NCI-H526 (cell line): Measurements from ENCODE around the gene HDAC11.

ENCODE experiments used
- DNase-seq, 2 experiments: peaks; one replicate each; lab custom pipeline; 2025; lab: John Stamatoyannopoulos, UW

HDAC11 gene

DNA sequence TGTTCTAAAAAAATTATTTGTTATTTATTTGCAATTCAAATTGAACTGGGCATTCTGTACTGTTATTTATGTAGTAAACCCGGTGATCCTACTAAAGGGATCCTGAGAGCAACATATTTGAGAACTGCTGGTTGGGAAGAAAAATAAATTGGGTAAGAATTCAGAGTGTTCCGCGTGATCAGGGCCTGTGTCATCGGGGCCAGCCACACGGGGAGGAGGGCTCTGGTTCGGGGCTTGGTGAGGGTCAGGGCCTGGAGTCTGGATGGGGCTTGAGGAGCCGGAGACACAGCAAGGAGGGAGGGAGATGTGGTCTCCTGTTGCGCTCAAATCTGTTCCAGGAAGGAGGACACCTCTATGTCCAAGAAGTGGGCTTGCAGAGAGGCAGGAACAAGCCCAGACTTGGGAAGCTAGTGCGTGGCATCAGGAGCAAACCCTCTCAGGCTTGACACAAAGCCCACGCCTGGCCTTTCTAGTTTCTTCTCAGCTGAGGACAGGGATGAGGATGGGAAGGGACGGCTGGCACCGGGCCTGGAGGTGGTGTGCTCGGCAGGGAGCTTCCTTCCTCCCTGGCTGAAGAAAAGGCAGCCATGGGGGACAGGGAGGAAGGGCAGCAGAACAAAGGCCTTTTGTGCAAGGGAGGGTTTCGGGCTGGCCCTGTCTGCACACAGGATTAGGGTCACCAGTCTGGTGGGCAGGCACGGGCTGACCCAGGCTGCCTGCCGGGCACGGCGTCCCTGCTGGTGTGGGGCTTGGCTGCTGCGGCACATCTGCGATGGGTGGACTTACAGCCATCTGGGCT, 45.9 kb downstream of the HDAC11 start:
- DNase-seq: peak in 1 of 2 experiments; percentile 42

- no peak for DNase-seq
Measured at GRCh38 chr3:13526626-13526949, 46.5 kb downstream of the HDAC11 start.

- peak in 1 of 2 experiments; percentile 25 for DNase-seq
Measured at GRCh38 chr3:13528217-13528867, 48.2 kb downstream of the HDAC11 start.

GRCh38 chr3:13529196-13530112, 49.3 kb downstream of the HDAC11 start:
- DNase-seq: no peak

DNA sequence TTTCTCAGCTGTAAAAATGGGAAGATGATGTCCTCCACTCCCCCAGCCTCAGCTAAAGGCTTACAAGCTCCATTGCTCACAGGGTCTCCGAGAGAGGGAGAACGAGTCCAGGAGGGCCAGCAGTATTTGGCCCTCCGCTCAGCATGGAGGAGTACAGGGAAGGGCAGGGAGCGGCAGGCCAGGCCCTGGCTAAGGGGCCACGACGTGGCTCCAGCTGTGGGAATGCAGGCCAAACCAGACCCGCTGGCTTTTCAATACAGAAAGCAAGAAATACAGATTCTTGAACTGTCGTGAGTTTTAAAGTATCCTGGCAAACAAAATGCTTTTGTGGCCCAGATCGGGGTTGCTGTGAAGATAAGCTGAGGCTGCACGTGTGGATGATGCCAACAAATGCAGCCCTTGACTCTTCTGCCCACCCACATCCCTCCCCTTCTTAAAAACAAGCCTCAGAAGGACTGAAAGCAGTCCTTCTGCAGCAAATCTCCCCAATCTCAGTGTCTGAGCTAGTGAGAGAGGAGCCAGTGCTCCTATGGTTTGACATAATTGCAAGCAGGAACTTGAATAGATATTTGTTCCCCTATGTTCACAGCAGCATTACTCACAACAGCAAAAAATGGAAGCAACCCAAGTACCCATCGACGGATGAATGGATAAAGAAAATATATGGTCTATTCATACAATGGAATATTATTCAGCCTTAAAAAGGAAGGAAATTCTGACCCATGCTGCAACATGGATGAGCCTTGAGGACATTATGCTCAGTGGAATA, 50.3 kb downstream of the HDAC11 start:
- DNase-seq: no peak

DNA sequence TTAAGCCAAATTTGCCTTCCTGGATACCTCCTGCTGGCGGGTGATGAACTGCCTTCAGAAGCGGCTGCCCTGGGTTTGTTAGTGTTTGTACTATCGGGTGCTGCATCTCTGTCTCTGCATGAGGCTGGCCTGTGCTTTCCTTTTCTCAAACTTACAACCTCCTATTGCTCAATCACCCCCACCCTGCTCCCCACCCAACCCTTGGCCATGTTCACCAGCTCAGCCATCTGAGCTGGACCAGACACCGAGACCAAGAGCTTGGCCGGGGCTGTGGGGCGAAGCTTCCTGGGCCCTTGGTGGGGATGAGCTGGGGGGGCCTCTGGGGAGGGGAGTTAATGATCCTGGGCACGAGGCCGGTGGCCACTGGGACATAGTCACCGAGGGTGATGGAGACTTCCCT, 52.0 kb downstream of the HDAC11 start:
- DNase-seq: no peak

DNA sequence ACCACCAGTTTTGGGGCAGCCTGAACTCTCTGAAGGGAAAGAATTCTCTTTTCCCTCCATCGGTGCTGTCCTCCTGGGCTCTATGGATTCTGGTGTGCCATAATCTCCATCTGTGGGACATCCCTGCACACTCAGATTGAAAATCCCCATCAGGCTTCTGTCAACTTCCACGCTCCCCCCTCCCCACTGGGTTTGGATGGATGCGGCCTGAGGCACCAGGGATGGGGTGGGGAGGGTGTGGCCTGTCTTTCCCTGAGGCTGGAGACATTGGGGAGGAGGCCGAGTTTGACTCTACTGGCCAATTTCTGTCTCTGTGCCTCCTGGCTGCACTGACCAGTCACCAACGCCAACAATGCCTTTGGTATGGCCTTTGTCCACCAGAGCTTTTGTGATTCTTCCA, 52.5 kb downstream of the HDAC11 start:
- DNase-seq: no peak

DNA sequence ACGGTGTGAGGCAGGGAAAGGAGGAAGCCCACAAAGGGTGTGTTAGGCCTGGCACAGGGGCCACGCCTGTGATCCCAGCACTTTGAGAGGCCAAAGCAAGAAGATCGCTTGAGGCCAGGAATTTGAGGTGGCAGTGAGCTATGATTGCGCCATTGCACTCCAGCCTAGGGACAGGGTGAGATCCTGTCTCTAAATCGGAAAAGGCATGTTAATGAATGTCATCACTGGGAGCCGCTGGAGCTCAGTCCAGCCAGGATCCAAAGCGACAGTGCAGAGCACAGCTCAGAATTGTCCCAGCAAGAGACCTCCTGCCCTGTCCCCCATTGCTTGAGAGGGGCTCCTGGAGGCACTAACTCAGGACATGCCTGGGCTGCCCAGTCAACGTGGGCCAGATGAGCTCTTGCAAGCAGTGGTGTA, 53.8 kb downstream of the HDAC11 start:
- DNase-seq: no peak

DNA sequence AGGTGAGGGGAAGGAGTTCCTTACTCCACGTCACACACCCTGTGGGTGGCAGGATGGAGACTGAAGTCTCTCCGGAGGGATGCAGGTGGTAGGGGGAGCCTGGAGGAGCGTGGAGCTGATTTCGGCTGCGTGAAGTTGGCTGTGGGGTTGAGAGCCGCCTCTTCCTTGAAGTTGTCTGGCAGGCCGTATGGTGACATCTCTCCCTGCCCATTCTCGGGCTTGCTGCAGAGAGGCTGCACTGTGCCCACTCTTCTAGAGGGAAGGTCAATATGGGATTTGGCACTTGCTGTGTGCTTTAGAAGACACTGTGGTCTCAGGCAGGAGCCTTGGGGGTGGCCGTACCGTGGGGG, 55.4 kb downstream of the HDAC11 start:
- no peak for DNase-seq

GRCh38 chr3:13535905-13536304, 55.8 kb downstream of the HDAC11 start:
- no peak for DNase-seq

DNA sequence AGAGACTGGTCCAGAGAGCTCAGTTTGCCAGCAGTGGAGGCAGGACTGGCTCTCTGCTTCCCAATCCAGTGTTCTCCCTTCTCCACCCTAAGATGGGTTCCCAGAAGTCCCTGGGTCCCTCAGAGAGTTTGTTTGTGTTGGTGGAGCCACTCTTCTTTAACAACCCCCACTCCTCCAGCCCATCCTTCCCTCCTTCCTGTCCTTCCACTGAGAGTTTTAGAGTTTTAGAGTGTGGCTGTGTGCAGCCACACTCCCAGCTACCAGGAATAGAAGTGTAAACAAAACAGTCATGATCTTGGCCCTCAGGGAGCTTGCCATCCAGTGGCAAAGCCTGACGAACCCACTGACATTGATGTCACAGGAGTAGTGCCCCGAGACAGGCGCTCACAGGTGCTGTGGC, 56.3 kb downstream of the HDAC11 start:
- no peak for DNase-seq

GRCh38 chr3:13536832-13537231, 56.7 kb downstream of the HDAC11 start:
- peak in 1 of 2 experiments; percentile 9 for DNase-seq

- no peak for DNase-seq
Measured at GRCh38 chr3:13537244-13537908, 57.3 kb downstream of the HDAC11 start.

DNA sequence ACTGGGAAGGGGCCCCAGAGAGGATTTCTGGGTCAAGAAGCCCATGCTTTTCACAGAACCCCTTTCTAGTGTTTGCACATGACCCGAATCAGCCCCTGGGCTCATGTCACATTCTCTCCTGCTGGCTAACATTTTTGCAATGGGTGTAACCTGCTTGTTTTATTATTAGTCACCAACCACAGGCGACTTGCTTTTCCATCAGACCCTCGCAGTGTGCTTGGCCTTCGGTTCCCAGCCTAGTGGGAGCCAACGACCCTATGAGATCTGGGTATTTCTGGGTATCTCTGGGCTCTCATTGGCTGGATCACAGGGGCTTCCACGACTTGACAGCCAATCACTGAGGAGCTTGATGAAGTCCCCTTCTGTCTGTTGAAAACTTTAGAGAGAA, 57.8 kb downstream of the HDAC11 start:
- DNase-seq: no peak

- no peak for DNase-seq
Measured at GRCh38 chr3:13538520-13539291, 58.6 kb downstream of the HDAC11 start.

DNA sequence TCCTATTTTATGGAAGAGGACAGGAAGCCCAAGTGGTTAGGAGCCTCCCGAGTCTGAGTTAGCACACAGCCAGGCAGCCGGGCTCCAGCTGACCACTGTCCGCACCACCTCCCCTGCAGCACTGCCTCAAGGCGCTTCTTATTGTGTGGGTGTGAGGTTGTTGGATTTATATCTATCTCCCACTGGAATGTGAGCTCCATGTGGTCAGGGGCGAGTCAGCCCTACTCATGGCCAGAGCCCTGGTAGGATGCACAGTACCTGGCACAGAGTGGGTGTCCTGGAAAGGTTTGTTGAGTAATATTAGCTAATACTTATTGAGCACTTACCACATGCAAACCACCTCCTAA, 59.2 kb downstream of the HDAC11 start:
- no peak for DNase-seq

- DNase-seq: no peak
Measured at GRCh38 chr3:13539671-13540070, 59.6 kb downstream of the HDAC11 start.

DNA sequence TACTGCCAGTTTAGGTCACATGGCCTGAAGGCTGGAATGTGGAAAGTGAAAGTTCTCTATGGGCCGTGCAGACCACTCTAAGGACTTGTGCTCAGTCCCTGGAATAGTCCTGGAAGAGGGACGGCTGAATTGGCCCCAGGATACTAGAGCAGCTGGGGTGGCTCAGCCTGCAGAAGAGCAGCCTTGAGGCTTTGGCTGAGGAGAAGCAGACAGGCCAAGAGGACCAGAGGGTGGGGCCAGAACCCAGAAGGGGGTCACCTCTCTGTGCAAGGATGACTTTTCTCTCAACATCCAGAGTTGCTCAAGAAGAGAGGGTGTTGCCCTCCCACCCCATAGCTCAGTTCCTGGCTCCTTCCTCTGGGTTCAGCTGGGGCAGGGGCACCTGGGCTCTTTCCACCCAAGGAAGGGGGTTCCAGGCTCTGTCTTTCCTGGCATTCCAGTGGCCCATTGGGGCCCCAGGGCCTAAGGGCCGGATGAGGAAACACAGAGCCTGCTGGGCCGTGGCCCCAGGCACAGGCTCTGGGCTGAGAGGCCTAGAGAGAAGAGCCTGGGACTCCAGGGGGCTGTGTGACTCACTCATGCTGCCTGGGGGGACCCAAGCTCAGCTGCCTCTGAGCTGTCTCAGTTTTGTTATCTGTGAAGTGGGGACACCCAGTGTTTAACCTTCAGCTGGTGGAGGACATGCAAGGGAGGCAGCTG, 60.3 kb downstream of the HDAC11 start:
- no peak for DNase-seq

DNA sequence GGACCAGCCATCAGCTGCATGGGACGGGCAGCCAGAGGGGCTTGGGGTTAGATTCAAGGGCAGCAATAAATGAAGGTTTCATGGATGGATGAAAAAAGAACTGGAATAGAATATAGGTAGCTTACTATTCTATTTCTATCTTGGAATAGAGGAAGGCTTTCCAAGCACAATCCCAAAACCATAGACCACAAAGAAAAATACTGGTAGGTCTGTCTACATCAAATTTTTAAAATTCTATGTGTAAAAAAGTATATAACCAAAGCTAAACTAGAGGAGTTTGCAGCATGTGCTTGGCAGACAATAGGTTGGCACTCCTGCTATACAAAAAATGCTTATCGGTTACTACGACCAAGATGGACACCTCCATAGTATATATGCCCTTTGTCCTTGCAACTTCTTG, 61.6 kb downstream of the HDAC11 start:
- no peak for DNase-seq

- DNase-seq: no peak
Measured at GRCh38 chr3:13542142-13542541, 62.0 kb downstream of the HDAC11 start.
